Fibroblast of villous mesenchyme (primary cell): ENCODE results near the gene TMEM169. TPM values are rescaled to one million over a fixed set of nuclear protein-coding genes. Genes with fewer than 3 reads are reported as not detected.

Experiments used
- DNase-seq: peaks from one replicate; pipeline ENCODE4 v3.0.0-alpha.2; 2010; ENCODE audit warnings: low read depth
- H3K4me3 ChIP-seq: 2 replicates; pipeline ENCODE4 v1.5.1; 2011; ENCODE audit warnings: low read depth, mild to moderate bottlenecking, low read length
- total RNA-seq: library from RNA; depleted of rRNA; stranded (reverse); fragments of >200 nt; gene quantifications from 2 replicates; pipeline ENCODE4 v1.2.3, GENCODE V29; 2012
- TF ChIP-seq, protein P1 (sequence below): IDR thresholded peaks from 2 replicates; pipeline ENCODE4 v1.5.1; 2012; ENCODE audit warnings: low read depth, mild to moderate bottlenecking, low read length; ENCODE audit not compliant: insufficient read depth

The TMEM169 gene
- total RNA-seq, 1 donor = 0.43 TPM

DNA sequence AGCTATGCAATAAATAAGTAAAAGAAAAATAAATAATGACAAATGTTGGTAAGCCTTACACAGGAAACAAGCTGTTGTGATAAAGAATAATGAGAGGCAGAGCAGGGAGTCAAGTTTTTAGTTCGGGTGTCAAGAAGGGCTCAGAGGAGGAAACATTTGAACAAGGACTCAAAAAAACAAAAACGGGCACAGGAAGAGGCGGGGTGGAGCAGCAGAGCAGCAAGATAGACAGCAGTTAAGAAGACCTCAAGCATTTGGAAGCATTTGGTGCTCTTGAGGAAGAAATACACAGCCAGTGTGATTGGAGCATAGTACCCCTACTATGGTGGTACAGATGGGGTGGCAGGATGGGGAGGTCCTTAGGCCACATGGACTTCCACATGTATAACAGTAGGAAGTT is 2.8 kb downstream of the TMEM169 start:
- no peak for DNase-seq
- TF ChIP-seq, protein P1, sequence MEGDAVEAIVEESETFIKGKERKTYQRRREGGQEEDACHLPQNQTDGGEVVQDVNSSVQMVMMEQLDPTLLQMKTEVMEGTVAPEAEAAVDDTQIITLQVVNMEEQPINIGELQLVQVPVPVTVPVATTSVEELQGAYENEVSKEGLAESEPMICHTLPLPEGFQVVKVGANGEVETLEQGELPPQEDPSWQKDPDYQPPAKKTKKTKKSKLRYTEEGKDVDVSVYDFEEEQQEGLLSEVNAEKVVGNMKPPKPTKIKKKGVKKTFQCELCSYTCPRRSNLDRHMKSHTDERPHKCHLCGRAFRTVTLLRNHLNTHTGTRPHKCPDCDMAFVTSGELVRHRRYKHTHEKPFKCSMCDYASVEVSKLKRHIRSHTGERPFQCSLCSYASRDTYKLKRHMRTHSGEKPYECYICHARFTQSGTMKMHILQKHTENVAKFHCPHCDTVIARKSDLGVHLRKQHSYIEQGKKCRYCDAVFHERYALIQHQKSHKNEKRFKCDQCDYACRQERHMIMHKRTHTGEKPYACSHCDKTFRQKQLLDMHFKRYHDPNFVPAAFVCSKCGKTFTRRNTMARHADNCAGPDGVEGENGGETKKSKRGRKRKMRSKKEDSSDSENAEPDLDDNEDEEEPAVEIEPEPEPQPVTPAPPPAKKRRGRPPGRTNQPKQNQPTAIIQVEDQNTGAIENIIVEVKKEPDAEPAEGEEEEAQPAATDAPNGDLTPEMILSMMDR = no peak
- no peak overlapping the region for H3K4me3 ChIP-seq

DNA sequence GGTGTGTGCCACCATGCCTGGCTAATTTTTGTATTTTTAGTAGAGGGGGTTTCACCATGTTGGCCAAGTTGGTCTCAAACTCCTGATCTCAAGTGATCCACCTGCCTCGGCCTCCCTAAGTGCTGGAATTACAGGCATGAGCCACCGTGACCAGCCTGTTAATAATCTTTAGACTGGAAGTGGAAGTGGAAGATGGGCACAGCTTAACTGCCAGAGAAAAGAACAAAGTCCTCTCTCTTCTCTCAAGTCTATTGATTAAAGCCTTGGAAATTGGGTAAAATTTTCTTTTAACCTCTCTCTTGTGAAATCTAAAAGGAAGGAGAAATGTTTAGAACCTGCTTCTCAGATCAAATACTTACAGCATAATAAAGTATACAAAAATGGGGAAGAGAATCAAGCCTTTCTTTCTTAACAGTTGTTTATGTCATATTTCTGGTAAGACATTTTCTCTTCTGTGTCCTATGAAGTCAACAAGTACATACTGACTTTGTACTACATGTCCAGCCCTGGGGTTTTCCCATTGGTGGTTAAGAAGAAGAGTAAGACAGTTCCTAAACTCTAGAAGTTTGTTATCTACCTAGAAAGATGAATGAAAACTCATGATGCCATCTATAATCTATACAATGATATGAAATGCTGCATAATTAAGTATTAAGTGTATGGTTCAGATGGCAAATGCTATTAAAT is 4.6 kb downstream of the TMEM169 start:
- DNase-seq = no peak
- TF ChIP-seq, protein P1 = no peak
- H3K4me3 ChIP-seq = no peak overlapping the region

DNA sequence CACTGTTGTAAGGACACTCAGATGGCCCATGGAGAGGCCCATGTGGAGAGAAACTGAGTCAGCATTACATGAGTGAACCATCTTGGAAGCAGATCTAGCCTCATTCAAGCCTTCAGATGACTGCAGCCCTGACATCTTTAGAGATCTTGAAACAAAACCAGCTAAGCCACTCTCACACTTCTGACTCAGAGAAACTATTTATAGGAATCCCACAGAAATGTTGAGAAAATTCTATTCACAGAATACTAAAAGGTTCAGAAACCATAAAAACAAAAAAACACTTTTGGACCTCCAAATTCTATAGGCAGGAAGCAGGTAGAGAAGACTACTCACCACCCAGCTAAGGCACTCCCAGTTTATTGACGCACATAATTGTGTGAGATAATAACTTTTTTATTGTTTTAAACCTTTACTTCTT is 8.7 kb downstream of the TMEM169 start:
- TF ChIP-seq, protein P1 = no peak

DNA sequence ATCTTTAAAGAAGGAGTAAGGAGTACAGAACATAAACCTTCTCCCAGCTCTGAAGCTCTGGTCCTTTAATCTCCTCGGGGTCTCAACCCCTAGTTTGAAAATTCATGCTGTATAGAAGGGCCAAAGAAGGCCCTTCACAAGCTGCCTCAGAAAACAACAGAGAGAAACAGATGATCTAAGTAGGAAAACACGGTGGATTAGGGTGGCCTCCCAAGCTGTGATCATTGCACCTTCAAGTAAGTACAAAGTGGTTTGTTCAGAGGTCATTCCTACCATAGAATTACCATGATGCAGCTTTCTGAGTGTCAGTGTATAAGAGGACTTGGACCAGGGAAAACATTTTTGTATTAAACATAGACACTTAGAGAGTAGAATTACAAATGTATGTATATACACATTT is 10.9 kb downstream of the TMEM169 start:
- DNase-seq = no peak
- TF ChIP-seq, protein P1 = no peak
- no peak overlapping the region for H3K4me3 ChIP-seq

More for the DNA sequence above, 8.7 kb downstream of the TMEM169 start:
- DNase-seq = peak; percentile 18
- no peak overlapping the region for H3K4me3 ChIP-seq

DNA sequence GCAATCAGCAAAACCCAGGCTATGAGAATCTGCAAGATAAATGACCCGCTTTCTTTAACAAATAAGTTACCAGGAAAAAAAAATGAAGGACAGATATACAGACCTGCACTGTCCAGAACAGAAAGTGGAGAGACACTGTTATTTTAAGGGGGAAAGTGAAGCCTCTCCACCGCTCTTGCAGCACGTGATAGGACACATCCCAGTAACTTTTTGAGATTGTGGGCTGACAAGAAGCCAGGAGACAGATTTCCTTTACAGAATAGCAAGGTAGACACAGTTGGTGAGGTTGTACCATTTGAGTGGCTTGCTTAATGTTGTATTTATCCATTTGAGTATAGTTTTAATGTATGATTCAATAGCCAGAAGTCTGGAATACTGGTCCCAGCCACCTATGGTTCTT is 13.0 kb downstream of the TMEM169 start:
- DNase-seq = no peak
- TF ChIP-seq, protein P1 = no peak
- no peak overlapping the region for H3K4me3 ChIP-seq

DNA sequence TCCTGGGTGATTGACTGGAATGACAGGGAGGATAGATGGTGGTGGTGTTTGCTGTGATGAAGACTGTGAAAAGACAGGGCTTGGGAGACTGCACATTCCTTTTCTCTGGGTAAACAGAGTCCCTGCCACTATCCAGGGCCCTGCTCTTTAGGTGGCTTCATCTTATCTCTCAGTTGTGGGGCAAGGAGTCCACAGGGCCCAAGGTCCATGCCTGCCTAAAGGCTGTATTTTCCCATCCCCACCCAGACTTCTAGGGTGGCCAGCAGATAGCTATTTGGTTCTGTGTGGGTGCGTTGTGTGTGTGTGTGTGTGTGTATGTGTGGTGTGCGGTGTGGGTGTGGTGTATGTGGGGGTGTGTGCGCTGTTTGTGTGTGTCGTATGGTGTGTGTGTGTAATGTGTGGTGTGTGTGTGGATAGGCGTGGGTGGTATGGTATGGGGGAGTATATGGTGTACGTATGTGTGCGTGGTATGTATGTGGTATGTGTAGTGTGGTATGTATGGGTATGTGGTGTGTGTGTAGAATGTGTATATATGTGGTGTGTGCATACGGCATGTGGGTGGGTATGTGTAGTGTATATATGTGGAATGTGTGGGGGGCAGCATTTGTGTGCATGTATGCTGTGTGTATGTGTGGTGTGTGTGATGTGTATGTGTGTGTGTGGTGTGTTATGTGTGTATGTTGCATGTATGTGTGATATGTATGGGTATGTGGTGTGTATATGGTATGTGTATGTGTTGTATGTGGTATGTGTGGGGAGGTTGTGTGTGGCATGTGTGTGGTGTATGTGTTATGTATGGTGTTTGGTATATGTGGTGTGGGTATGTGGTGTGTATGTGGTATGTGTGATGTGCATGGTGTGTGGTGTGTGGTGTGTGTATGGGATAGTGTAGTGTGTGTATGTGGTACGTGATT is 17.0 kb downstream of the TMEM169 start:
- no peak for DNase-seq
- TF ChIP-seq, protein P1 = no peak
- no peak overlapping the region for H3K4me3 ChIP-seq
